Measurements from ENCODE around the gene HPSE2. TPM values are rescaled to one million over a fixed set of nuclear protein-coding genes. Genes with fewer than 3 reads are reported as not detected.
A peak's percentile ranks its signal among the peaks of the same experiment; 100 is the strongest.
"Not testable (repeated sequence)": the region's sequence is repeated elsewhere in the genome, so short reads cannot be mapped to it uniquely, and the experiment has no call there.

HPSE2 gene
- total and polyA plus RNA-seq, 2 experiments from 2014 or later: 0.10 to 0.24 TPM

GRCh38 chr10:99143011-99143410 is 92.6 kb downstream of the HPSE2 start:
- no peaks in the 10 kb centered on the region for H4K20me1 ChIP-seq (replicated peaks; ENCODE audit: insufficient read depth)
- no peaks in the 10 kb centered on the region for H3K9me3 Mint-ChIP-seq
- TF ChIP-seq STAT1 (IDR thresholded peaks at IDR 0.05; ENCODE audit: unreplicated experiment) (no peak), ETS1 (IDR thresholded peaks at IDR 0.05) (no peak), JUNB (IDR thresholded peaks at IDR 0.05; ENCODE audit: unreplicated experiment) (no peak), ZNF331 (CRISPR knock-in tag; IDR thresholded peaks at IDR 0.05; ENCODE audit: low read depth) (no peak), NANOG (IDR thresholded peaks at IDR 0.05; ENCODE audit: borderline replicate concordance) (no peak), ZNF114 (CRISPR knock-in tag; IDR thresholded peaks at IDR 0.05) (no peak)

GRCh38 chr10:99132897-99133296 is 102.8 kb downstream of the HPSE2 start:
- not testable (repeated sequence) for H3K4me3 ChIP-seq; H3K27me3 ChIP-seq (ENCODE audit: insufficient read depth); H3K4me2 ChIP-seq; H3K27ac Mint-ChIP-seq; H3K9me3 Mint-ChIP-seq; H3K9me2 ChIP-seq (ENCODE audit: insufficient read depth); H3K36me3 ChIP-seq (ENCODE audit: insufficient read depth); H3K36me3 Mint-ChIP-seq (ENCODE audit: low read depth); H3K27me3 Mint-ChIP-seq (ENCODE audit: insufficient read depth, low read depth, poor library complexity); H4K20me1 ChIP-seq (replicated peaks; ENCODE audit: insufficient read depth); H3F3A ChIP-seq (replicated peaks; ENCODE audit: low read depth); H3K4me1 ChIP-seq (ENCODE audit: insufficient read depth); H3K27ac ChIP-seq (ENCODE audit: low read depth); H3K4me3 Mint-ChIP-seq; H3K79me2 ChIP-seq (replicated peaks; ENCODE audit: insufficient read depth); H3K4me1 Mint-ChIP-seq
- H2AFZ ChIP-seq: peak overlapping the region; percentile 93
- ATAC-seq (peak; percentile 59), DNase-seq (ENCODE audit: low spot score) (peak; percentile 21)

More at GRCh38 chr10:99143011-99143410, 92.6 kb downstream of the HPSE2 start:
- no peak for DNase-seq (ENCODE audit: low spot score)
- no peaks in the 10 kb centered on the region for H3K36me3 Mint-ChIP-seq (ENCODE audit: low read depth)
- Histone ChIP-seq H3K4me3 (no peak overlapping the region), H3K79me2 (replicated peaks; ENCODE audit: insufficient read depth) (no peaks in the 10 kb centered on the region), H2AFZ (no peak overlapping the region), H3K9me2 (ENCODE audit: insufficient read depth) (no peaks in the 10 kb centered on the region), H3F3A (replicated peaks; ENCODE audit: low read depth) (no peaks in the 10 kb centered on the region), H3K27me3 (ENCODE audit: insufficient read depth) (no peaks in the 10 kb centered on the region), H3K27ac (ENCODE audit: low read depth) (no peak overlapping the region), H3K4me2 (no peak overlapping the region), H3K4me1 (ENCODE audit: insufficient read depth) (no peaks in the 10 kb centered on the region), H3K36me3 (ENCODE audit: insufficient read depth) (no peaks in the 10 kb centered on the region)
- ATAC-seq: no peak
- H3K27me3 Mint-ChIP-seq (ENCODE audit: insufficient read depth, low read depth, poor library complexity): peaks cover 2% of the 10 kb centered on the region
- no peak overlapping the region for H3K4me3 Mint-ChIP-seq
- no peaks in the 10 kb centered on the region for H3K4me1 Mint-ChIP-seq
- no peak overlapping the region for H3K27ac Mint-ChIP-seq

- Histone ChIP-seq H3K27ac (ENCODE audit: low read depth) (no peak overlapping the region), H3K4me3 (no peak overlapping the region), H3K27me3 (ENCODE audit: insufficient read depth) (no peaks in the 10 kb centered on the region), H3K79me2 (replicated peaks; ENCODE audit: insufficient read depth) (no peaks in the 10 kb centered on the region), H3F3A (replicated peaks; ENCODE audit: low read depth) (no peaks in the 10 kb centered on the region), H3K4me1 (ENCODE audit: insufficient read depth) (no peaks in the 10 kb centered on the region), H3K9me2 (ENCODE audit: insufficient read depth) (no peaks in the 10 kb centered on the region), H3K4me2 (no peak overlapping the region), H4K20me1 (replicated peaks; ENCODE audit: insufficient read depth) (no peaks in the 10 kb centered on the region), H3K36me3 (ENCODE audit: insufficient read depth) (no peaks in the 10 kb centered on the region; the same call in 1 of the 2 replicates), H2AFZ (peak overlapping the region; percentile 43; the same call in 1 of the 2 replicates)
- Mint-ChIP-seq H3K4me1 (no peaks in the 10 kb centered on the region), H3K36me3 (ENCODE audit: low read depth) (peaks cover 6% of the 10 kb centered on the region), H3K27ac (no peak overlapping the region), H3K4me3 (no peak overlapping the region), H3K9me3 (peaks cover 22% of the 10 kb centered on the region), H3K27me3 (ENCODE audit: insufficient read depth, low read depth, poor library complexity) (peaks cover 2% of the 10 kb centered on the region)
- ATAC-seq: no peak
- no peak for DNase-seq (ENCODE audit: low spot score)
- TF ChIP-seq CTCF (conservative IDR thresholded peaks at IDR 0.05; ENCODE audit: low read depth in 2 of 2) (no peak), ZNF114 (CRISPR knock-in tag; IDR thresholded peaks at IDR 0.05) (no peak), CREB1 (CRISPR knock-in tag; IDR thresholded peaks at IDR 0.05; ENCODE audit: low read depth) (no peak), NANOG (IDR thresholded peaks at IDR 0.05; ENCODE audit: borderline replicate concordance) (no peak), EZH2phosphoT487 (IDR thresholded peaks at IDR 0.05; ENCODE audit: unreplicated experiment) (no peak), POLR2AphosphoS5 (IDR thresholded peaks at IDR 0.05; ENCODE audit: low read depth) (no peak), ZNF331 (CRISPR knock-in tag; IDR thresholded peaks at IDR 0.05; ENCODE audit: low read depth) (no peak), STAT1 (IDR thresholded peaks at IDR 0.05; ENCODE audit: unreplicated experiment) (no peak), EZH2 (IDR thresholded peaks at IDR 0.05; ENCODE audit: low read depth, unreplicated experiment) (no peak)
These were observed 109.8 kb downstream of the HPSE2 start for GRCh38 chr10:99125879-99126278.

Measured in GM23338 (cell line).